GM19099 (cell line): ENCODE data around the gene SH3TC1.

Source experiments
- POLR2A ChIP-seq: IDR thresholded peaks from 3 replicates; pipeline ENCODE4 v1.6.1; 2011; ENCODE audit warnings: low read depth; ENCODE audit not compliant: insufficient read length; ENCODE audit errors: extremely low read depth

SH3TC1 gene

DNA sequence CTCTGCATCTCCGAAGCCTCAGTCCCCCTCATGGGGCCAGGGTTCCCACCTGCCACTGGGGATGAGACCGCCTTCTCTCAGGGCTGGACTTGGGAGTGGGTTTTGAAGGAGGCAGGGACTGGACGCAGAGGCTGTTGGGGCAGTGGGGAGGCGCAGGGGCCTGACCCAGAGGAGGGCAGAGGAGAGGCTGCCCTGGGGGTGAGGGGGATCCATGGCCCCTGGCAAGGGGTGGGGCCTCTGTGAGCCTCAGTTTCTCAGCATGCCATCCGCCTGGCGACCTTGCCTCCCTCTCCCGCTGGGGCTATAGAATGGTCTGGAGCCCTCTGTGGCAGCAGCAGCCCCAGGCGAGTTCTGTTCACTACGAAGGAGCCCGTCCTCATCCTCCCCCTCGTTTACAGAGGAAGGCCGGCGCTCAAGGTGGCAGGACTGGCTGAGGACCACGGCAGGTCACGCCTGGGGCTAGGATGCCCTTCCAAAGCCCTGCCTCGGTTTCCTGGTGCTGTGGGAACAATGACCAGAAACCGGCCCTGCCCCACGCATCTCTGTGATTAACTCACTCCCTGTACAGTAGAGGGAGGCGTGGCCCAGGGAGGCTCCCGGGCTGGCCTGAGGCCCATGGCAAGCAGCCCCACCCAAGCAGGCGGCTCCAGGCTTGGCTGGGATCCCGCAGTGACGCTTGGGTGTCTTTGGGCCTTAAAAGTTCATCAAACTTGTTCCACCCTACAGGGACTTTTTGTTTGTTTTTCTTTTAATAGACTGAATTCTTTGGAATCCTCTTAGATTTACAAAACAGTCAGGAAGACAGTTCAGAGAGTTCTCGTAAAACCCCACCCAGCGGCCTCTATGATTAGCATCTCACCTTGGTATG lies 16.0 kb upstream of the SH3TC1 start:
- TF ChIP-seq POLR2A = no peak

DNA sequence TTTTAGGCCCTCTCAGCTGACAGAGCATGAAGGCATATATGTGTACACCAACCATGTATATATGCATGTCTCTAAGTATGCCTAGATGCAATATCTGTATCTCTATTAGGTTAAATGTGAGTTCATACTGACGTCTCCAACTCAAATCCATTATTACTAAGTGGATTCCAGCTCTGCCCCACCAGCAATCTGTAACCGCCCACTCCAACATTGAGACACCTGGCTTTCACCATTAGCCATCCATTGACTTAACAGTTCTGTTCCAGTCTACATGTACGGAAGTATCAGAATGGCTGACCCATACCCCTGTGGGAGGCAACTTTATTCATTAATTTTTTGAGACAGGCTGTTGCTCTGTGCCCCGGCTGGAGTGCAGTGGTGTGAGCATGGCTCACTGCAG lies 15.0 kb upstream of the SH3TC1 start:
- no peak for TF ChIP-seq POLR2A

DNA sequence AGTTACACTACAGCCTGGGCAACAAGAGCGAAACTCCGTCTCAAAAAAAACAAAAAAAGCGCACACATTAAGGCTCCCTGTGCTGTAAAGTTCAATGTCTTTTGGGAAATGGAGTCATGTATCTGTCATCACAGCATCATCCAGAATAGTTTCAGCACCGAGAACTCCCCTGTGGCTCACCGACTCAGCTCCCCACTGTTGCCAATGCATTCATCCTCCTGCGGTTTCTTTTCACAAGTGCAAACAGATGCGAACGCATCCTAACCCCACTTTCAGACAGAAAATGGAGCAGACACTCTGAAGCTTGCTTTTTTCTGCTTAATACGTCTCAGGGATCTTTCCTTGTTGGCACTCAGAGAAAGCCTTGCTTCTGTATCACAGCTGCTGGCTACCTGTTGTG lies 13.8 kb upstream of the SH3TC1 start:
- no peak for TF ChIP-seq POLR2A

DNA sequence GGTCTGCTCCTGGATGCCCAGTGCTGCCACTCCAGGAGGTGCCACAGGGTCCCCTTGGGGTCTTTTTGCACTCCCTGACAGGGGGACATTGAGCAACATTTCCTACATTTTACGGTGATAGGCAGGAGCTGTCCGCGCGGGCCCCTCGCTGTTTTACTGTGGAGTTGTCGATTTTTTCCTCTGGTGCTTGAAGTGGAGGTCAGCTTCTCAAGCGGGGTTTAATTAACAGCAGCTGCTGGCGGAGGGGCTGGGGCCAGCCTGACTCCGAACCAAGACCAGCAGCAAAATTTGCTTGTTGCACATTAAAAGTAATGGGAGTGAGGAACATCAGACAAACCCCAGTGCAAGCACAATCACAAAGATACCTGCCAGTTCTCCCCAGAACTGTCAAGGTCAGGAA lies 13.2 kb upstream of the SH3TC1 start:
- no peak for TF ChIP-seq POLR2A

DNA sequence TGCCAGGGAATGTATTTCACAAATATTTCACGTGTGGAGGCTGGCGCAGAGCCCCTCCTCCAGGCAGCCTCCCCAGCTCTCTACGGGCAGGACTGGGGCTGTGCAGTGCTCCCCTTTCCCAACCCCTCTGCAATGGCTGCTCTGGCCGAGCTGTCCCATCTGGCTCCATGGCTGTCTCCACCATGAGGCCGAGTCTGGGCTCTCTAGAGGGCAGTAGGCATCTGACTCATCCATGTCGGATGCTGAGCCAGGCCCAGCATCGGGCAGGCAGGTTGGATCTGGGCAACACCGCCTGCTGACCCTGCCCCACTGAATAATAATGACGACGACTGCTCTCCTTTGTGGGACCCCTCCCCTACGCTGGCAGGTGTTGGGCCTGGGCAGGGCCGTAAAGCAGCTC lies 11.0 kb upstream of the SH3TC1 start:
- no peak for TF ChIP-seq POLR2A

DNA sequence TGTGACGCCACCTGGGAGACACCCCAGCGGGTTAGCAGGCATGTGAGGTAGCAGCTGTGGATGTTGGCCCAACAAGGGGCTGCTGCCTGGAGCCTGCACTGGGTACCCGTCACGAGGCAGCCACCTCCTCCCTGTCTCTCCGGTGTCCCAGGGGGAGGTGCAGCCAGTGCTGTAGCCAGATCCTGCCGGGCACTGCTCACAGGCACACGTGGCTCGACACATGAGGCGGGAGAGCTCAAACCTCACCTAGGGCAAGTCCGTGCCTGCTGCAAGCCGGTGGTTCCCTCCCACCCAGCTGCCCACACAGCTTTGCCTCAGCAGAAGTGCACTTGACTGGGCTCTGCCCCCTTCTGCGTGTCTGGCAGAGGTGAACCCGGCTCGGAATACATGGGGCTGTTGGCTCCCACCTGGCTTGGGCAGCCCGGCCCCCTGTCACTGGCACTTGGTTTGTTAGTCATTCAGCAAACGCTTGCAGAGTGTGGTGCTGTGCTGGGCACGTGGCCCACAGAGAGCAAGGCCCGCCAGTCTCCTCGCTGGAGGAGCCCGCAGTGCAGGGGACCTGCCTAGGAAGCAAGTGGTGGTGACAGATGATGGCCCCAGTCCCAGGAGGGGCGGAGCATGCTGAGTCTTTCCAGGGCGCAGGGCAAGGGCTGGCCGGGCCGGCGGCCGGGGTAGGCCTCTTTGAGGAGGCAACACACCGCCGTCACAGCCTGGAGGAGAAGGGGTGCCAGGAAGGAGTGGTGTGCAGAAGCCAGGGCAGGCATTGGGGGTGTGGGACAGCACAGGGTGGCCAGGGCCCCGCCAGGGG lies 10.1 kb upstream of the SH3TC1 start:
- no peak for TF ChIP-seq POLR2A

DNA sequence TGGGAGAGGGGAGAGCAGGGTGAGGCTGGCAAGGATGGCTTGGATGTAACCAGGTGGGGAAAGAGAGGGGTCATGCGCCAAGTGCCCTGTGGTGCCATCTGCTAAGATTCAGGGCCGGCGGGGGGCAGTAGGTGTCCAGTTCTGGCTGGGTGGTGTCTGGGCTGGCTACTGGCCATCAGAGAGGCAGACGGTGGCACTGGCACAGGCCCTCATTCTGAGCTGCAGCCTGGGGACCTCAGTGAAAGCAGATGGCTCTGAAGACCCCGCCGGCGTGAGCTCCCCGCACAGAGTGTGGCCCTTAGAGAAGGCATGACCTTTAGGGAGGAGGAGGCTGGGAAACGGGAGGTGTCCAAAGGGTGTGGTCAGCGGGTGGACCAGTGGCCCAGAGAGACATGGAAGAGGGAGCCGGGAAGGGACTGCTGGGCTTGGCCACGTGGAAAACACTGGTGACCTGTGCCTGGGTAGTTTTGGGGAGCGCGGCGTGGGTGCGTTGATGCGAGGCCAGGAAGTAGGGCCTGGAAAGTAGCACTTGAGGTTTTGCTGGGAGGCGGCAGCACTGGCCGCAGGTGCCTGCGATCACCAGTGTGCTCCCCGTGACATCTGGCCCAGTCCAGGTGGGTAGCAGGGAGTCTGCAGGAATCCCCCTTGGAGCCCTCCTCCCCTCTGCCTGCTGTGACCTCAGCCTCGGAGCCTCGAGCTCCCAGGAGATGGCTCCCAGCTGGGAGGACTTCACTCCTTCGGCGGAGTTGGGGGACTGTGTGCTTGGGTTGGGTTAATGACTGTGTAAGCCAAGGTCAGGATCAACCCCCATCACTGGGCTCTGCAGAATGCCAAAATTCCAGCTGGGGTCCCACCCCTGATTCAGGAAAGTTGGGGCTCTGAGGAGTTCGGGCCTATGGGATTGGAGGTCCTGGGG lies 9.3 kb upstream of the SH3TC1 start:
- no peak for TF ChIP-seq POLR2A

DNA sequence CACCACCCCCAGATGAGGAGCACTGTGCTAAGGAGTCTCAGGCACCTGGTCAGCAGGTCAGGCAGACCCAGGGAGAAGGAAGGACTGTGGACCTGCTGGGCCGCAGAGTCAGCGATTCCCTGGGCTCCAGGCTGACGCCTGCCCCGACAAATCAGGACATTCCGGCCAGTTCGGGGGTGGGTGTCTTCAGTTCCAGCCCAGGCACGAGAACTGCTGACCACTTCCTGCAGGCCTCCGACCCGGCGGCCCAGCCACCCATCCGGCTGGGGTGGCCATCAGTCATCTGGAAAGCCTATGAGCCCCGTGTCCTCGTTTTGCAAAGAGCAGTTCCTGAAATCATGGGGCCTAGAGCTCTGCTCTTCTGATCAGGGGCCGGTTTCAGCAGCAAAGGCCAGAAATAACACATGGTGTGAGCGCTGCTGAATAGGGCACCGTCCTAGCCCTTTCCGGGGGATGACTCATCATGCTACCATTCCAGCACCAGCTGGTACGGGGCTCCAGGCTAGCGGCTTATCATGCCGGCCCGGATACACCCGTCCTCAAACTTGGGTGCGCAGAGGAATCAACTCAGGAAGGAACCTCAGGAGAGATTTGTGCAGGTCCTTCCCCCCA lies 7.8 kb upstream of the SH3TC1 start:
- no peak for TF ChIP-seq POLR2A

DNA sequence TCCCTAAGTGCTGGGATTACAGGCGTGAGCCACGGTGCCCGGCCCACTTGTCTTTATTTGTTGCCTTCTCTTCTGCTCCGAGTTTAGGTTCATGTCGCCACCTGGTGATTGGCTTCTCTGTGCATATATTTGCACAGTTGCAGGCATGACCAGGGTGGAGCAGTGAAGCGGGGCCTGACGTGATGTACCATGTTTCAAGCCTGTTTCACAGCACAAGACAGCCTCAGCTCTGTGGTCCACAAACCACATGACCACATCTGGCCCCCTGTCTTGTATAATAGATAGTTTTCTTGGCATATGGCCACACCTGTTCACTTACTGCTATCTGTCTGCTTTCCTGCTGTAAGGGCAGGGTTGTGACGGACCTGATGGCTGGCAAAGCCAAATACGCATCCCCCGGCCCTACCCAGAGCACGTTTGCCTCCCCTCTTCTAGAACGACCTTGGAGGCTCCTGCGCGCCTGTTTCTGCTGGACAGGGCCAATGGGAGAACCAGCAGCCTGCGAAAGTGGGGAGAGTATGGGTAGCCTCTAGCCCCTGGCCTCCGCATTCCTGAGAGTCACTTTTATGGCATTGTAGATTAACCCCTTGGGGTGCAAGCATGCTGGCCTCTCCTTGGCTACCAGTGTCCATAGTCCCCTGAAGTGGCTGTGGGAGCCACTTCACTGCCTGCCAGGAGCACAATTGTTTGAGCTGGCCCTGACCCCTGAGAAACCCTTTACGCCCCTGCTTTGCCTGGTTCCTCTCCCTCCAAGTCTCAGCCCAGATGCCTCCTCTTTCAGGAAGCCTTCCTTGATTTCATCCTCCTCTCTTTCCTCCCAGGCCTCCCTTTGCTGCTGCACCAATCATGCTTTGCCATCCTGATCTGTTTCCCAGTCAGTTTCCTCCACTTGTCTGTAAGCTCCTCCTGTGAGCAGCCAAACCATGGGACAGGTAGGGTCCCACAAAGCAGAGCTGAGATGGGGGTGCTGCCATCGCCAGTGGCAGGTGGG lies 6.0 kb upstream of the SH3TC1 start:
- TF ChIP-seq POLR2A = no peak

DNA sequence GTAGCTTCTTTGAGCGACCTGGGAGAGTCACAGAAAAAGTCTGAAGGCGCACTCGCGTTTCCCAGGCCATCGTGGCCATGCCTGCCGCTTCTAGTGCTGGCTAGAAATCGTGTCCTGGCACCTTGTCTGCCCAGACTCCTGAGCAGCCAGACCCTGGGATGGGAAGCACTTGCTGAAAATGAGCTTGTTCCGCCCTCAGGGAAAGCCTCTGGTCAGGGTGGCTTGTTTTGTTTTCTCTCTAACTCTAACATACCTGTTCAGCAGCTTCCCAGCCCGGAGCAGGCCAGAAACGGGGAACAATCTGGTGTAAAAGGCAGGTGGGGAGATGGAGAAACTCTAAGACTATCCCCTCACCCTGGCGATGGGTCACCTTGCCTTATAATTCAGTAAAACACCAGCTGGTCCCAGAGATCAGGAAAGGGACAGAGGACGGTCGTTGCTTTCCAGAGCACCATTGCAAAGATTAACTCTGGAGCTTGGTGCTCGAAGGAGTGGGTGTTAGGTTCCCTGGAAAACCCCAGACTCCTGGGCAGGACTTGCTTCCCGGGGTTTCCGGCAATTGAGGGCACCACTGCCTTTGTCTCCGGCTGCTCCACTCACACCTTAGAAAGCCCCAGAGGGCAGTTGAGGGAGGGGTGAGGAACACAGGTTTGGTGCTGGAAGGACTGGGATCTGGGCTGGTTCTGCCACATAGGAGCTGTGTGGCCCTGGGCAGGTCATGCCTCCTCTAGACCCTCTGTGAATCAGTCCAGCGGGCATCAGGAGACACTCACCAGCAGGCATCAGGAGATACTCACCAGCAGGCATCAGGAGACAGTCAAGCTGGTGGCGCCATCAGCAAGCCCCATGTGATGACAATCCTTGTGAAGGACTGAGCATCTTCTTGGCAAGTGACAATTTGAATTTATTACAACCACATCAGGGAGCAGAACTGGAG lies 4.5 kb upstream of the SH3TC1 start:
- no peak for TF ChIP-seq POLR2A

DNA sequence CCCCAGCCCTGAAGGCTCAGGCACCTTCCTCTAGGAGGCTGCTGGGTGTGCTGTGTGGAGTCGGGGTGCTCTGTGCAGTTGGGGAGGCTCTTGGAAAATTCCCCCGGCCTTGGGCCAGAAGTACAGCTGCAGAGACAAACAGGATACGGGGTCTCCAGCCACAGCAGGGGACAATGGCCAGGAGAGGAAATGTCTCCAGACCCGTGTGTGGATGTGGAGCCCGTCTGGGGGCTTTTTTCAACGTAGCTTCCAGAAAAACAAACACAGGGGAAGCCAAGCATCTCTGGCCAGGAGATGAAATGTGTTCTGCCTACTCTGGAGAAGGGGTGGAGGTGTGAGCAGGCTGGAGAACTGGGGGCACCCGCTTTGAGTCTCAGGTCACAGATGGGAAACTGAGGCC lies 3.7 kb upstream of the SH3TC1 start:
- TF ChIP-seq POLR2A = no peak

DNA sequence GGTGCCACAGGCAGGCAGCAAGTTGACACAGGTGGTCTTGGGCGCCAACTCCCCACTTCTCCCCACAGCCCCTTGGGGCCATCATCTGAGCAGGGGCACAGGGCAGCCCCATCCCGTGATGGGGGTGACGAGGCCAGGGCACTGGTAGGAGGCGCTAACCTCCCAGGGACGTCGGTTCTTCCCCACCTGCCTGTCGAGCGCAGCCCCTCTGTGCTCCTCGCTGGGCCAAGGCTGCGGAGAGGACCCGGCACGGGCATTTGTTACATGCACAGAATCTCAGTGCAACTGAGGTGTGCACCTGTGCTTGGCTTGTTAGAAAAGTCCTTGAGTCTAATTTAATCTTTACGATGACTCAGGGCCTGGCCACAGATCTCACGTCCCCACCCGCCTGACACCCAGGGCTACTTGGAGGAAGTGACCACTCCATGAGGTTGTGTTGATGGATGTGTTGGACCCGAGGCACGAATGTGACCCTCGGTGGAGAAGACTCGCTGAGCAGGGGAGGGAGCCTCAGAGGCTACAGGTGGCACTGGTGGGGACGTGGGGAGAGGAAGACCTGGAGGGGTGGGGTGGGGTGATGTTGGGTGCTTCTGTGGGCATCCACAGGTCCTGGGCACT lies 3.1 kb upstream of the SH3TC1 start:
- TF ChIP-seq POLR2A = no peak
